Measurements from ENCODE around the gene REEP1.
"Not testable (repeated sequence)": the region's sequence is repeated elsewhere in the genome, so short reads cannot be mapped to it uniquely, and the experiment has no call there.

DNA sequence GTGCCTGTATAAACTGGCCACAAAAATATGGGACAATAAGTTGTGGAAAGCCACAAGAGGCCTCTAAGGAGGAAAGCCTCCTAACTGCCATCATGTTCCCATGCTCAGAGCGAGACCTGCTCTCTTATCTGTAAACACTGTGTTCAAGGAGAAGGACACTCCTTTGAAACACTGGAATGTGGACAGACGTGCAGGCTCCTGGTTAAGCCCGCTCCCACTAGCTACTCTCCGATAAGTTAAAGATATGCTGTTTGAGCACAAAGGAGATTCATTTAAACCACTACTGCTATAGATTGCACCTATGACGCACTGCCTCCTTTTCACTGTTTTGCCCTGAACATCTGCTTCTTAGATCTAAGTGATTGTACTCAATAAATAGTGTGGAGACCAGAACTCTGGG lies 92.2 kb downstream of the REEP1 start:
- TF ChIP-seq, protein P1, sequence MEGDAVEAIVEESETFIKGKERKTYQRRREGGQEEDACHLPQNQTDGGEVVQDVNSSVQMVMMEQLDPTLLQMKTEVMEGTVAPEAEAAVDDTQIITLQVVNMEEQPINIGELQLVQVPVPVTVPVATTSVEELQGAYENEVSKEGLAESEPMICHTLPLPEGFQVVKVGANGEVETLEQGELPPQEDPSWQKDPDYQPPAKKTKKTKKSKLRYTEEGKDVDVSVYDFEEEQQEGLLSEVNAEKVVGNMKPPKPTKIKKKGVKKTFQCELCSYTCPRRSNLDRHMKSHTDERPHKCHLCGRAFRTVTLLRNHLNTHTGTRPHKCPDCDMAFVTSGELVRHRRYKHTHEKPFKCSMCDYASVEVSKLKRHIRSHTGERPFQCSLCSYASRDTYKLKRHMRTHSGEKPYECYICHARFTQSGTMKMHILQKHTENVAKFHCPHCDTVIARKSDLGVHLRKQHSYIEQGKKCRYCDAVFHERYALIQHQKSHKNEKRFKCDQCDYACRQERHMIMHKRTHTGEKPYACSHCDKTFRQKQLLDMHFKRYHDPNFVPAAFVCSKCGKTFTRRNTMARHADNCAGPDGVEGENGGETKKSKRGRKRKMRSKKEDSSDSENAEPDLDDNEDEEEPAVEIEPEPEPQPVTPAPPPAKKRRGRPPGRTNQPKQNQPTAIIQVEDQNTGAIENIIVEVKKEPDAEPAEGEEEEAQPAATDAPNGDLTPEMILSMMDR (IDR thresholded peaks at IDR 0.05 in 2 of 3, conservative IDR thresholded peaks at IDR 0.05 in 1 of 3; ENCODE audit: borderline replicate concordance in 1 of 3, insufficient read depth in 1 of 3, low read depth in 2 of 3, low read length in 2 of 3) = not testable (repeated sequence)
- TF ChIP-seq, protein P2, sequence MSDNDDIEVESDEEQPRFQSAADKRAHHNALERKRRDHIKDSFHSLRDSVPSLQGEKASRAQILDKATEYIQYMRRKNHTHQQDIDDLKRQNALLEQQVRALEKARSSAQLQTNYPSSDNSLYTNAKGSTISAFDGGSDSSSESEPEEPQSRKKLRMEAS (IDR thresholded peaks at IDR 0.05) = not testable (repeated sequence)
- not testable (repeated sequence) for TF ChIP-seq SIN3A (IDR thresholded peaks at IDR 0.05; ENCODE audit: low read depth); POLR2AphosphoS5 (IDR thresholded peaks at IDR 0.05; ENCODE audit: low read depth, low read length); POLR2A (IDR thresholded peaks at IDR 0.05; ENCODE audit: borderline replicate concordance, extremely low read depth, insufficient read depth, insufficient read length); ZFX (IDR thresholded peaks at IDR 0.05); YY1 (IDR thresholded peaks at IDR 0.05; ENCODE audit: extremely low read depth, insufficient replicate concordance, low read depth, low read length); RAD21 (IDR thresholded peaks at IDR 0.05; ENCODE audit: low read depth); EGR1 (IDR thresholded peaks at IDR 0.05; ENCODE audit: low read depth)
- TF ChIP-seq, protein P3, sequence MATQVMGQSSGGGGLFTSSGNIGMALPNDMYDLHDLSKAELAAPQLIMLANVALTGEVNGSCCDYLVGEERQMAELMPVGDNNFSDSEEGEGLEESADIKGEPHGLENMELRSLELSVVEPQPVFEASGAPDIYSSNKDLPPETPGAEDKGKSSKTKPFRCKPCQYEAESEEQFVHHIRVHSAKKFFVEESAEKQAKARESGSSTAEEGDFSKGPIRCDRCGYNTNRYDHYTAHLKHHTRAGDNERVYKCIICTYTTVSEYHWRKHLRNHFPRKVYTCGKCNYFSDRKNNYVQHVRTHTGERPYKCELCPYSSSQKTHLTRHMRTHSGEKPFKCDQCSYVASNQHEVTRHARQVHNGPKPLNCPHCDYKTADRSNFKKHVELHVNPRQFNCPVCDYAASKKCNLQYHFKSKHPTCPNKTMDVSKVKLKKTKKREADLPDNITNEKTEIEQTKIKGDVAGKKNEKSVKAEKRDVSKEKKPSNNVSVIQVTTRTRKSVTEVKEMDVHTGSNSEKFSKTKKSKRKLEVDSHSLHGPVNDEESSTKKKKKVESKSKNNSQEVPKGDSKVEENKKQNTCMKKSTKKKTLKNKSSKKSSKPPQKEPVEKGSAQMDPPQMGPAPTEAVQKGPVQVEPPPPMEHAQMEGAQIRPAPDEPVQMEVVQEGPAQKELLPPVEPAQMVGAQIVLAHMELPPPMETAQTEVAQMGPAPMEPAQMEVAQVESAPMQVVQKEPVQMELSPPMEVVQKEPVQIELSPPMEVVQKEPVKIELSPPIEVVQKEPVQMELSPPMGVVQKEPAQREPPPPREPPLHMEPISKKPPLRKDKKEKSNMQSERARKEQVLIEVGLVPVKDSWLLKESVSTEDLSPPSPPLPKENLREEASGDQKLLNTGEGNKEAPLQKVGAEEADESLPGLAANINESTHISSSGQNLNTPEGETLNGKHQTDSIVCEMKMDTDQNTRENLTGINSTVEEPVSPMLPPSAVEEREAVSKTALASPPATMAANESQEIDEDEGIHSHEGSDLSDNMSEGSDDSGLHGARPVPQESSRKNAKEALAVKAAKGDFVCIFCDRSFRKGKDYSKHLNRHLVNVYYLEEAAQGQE (IDR thresholded peaks at IDR 0.05; ENCODE audit: low read depth) = not testable (repeated sequence)

Measured in HCT116 (cell line).